H9 (cell line): Measurements from ENCODE around the gene AMBRA1. TPM values are rescaled to one million over a fixed set of nuclear protein-coding genes. Genes with fewer than 3 reads are reported as not detected.

ENCODE experiments used
- DNase-seq: peaks from one replicate; pipeline ENCODE4 v3.0.0-alpha.2; 2017
- H2AFZ ChIP-seq: one replicate; pipeline ENCODE4 v1.6.1; 2013; ENCODE audit warnings: mild to moderate bottlenecking, low read length, control low read depth, moderate library complexity
- H2AK5ac ChIP-seq: 2 replicates; pipeline ENCODE4 v1.6.1; 2013; ENCODE audit warnings: low read length, control low read depth, mixed read lengths; ENCODE audit not compliant: insufficient read length
- H2BK120ac ChIP-seq: one replicate; pipeline ENCODE4 v1.6.1; 2013; ENCODE audit warnings: low read depth, mild to moderate bottlenecking, low read length, control low read depth, inconsistent platforms; ENCODE audit not compliant: poor library complexity, severe bottlenecking
- H2BK12ac ChIP-seq: 2 replicates; pipeline ENCODE4 v1.6.1; 2013; ENCODE audit warnings: low read length, control low read depth, mixed read lengths, low read depth; ENCODE audit not compliant: insufficient read length
- H2BK15ac ChIP-seq: 2 replicates; pipeline ENCODE4 v1.6.1; 2013; ENCODE audit warnings: low read depth, low read length, control low read depth
- H2BK20ac ChIP-seq: one replicate; pipeline ENCODE4 v1.6.1; 2013; ENCODE audit warnings: low read depth, mild to moderate bottlenecking, low read length, control low read depth, inconsistent platforms; ENCODE audit not compliant: poor library complexity, severe bottlenecking
- H2BK5ac ChIP-seq: 2 replicates; pipeline ENCODE4 v1.6.1; 2013; ENCODE audit warnings: low read length, control low read depth, mixed read lengths; ENCODE audit not compliant: insufficient read length
- H3K14ac ChIP-seq: 2 replicates; pipeline ENCODE4 v1.6.1; 2013; ENCODE audit warnings: low read length, control low read depth; ENCODE audit not compliant: insufficient read depth
- H3K18ac ChIP-seq: 2 replicates; pipeline ENCODE4 v1.6.1; 2013; ENCODE audit warnings: low read depth, mild to moderate bottlenecking, mixed read lengths, low read length, control low read depth; ENCODE audit not compliant: insufficient read length
- H3K23ac ChIP-seq: 2 replicates; pipeline ENCODE4 v1.6.1; 2013; ENCODE audit warnings: low read length, control low read depth, mixed read lengths, low read depth; ENCODE audit not compliant: insufficient read length
- H3K23me2 ChIP-seq: 2 replicates; pipeline ENCODE4 v1.6.1; 2013; ENCODE audit warnings: low read depth, mild to moderate bottlenecking, mixed read lengths, low read length, control low read depth; ENCODE audit not compliant: insufficient read length, poor library complexity, severe bottlenecking
- H3K27ac ChIP-seq: 2 replicates; pipeline ENCODE4 v1.5.1; 2013; ENCODE audit warnings: low read length, control low read depth, mixed read lengths, low read depth; ENCODE audit not compliant: insufficient read length
- H3K27me3 ChIP-seq: 2 replicates; pipeline ENCODE4 v1.6.1; 2013; ENCODE audit warnings: low read length, control low read depth, inconsistent platforms; ENCODE audit not compliant: insufficient read depth
- H3K4ac ChIP-seq: 2 replicates; pipeline ENCODE4 v1.6.1; 2013; ENCODE audit warnings: low read depth, mild to moderate bottlenecking, control low read depth, inconsistent platforms, low read length, moderate library complexity
- H3K4me1 ChIP-seq: 2 replicates; pipeline ENCODE4 v1.6.1; 2013; ENCODE audit warnings: low read length, control low read depth, inconsistent platforms; ENCODE audit not compliant: insufficient read depth
- H3K4me2 ChIP-seq: 2 replicates; pipeline ENCODE4 v1.6.1; 2013; ENCODE audit warnings: low read length, control low read depth, mixed read lengths; ENCODE audit not compliant: insufficient read length, insufficient read depth
- H3K56ac ChIP-seq: 2 replicates; pipeline ENCODE4 v1.6.1; 2013; ENCODE audit warnings: low read depth, mild to moderate bottlenecking, mixed read lengths, low read length, control low read depth; ENCODE audit not compliant: insufficient read length
- H3K79me1 ChIP-seq: 2 replicates; pipeline ENCODE4 v1.6.1; 2013; ENCODE audit warnings: low read depth, mild to moderate bottlenecking, moderate library complexity, low read length, control low read depth, inconsistent platforms; ENCODE audit not compliant: insufficient read depth, poor library complexity, severe bottlenecking
- H3K79me2 ChIP-seq: 2 replicates; pipeline ENCODE4 v1.6.1; 2013; ENCODE audit warnings: low read length, control low read depth, inconsistent platforms; ENCODE audit not compliant: insufficient read depth
- H3K9ac ChIP-seq: 2 replicates; pipeline ENCODE4 v1.6.1; 2013; ENCODE audit warnings: low read length, control low read depth, mixed read lengths; ENCODE audit not compliant: insufficient read length; ENCODE audit errors: extremely low read depth
- H3K9me3 ChIP-seq: one replicate; pipeline ENCODE4 v1.6.1; 2013; ENCODE audit warnings: low read depth, low read length, inconsistent platforms; ENCODE audit not compliant: control insufficient read depth
- H3T11ph ChIP-seq: one replicate; pipeline ENCODE4 v1.6.1; 2013; ENCODE audit warnings: mild to moderate bottlenecking, low read length, control low read depth, inconsistent platforms
- H4K20me1 ChIP-seq: one replicate; pipeline ENCODE4 v1.6.1; 2013; ENCODE audit not compliant: control insufficient read depth, insufficient read length, insufficient read depth
- H4K5ac ChIP-seq: 2 replicates; pipeline ENCODE4 v1.6.1; 2013; ENCODE audit warnings: low read depth, mild to moderate bottlenecking, mixed read lengths, low read length, control low read depth; ENCODE audit not compliant: insufficient read length
- H4K8ac ChIP-seq: replicated peaks from 2 replicates; pipeline ENCODE4 v1.6.1; 2013; ENCODE audit warnings: low read length, control low read depth, mixed read lengths, low read depth; ENCODE audit not compliant: insufficient read length
- H4K91ac ChIP-seq: 2 replicates; pipeline ENCODE4 v1.6.1; 2013; ENCODE audit warnings: low read depth, mild to moderate bottlenecking, moderate library complexity, mixed read lengths, low read length, control low read depth; ENCODE audit not compliant: insufficient read length
- H3K27ac Mint-ChIP-seq, 3 experiments: 2 replicates in 2 of 3; 3 replicates in 1 of 3; pipeline ENCODE4 v1.8.0; 2020 to 2021; ENCODE audit warnings: mixed read lengths in 3 of 3, mild to moderate bottlenecking in 1 of 3, moderate library complexity in 1 of 3
- H3K27me3 Mint-ChIP-seq: 2 replicates; pipeline ENCODE4 v1.8.0; 2021; ENCODE audit warnings: low read depth, mild to moderate bottlenecking, moderate library complexity, mixed read lengths
- H3K36me3 Mint-ChIP-seq, 3 experiments: 2 replicates in 2 of 3; 3 replicates in 1 of 3; pipeline ENCODE4 v1.8.0; 2020 to 2021; ENCODE audit warnings: low read depth in 3 of 3, mixed read lengths in 3 of 3; ENCODE audit not compliant: insufficient read depth in 1 of 3
- H3K4me1 Mint-ChIP-seq, 2 experiments: 2 replicates each; pipeline ENCODE4 v1.8.0; 2020; ENCODE audit warnings: mixed read lengths in 2 of 2
- H3K4me3 Mint-ChIP-seq, 2 experiments: 2 replicates in 1 of 2; 3 replicates in 1 of 2; pipeline ENCODE4 v1.8.0; 2020 to 2021; ENCODE audit warnings: mild to moderate bottlenecking in 2 of 2, mixed read lengths in 2 of 2, moderate library complexity in 1 of 2
- H3K9me3 Mint-ChIP-seq, 2 experiments: 2 replicates in 1 of 2; 3 replicates in 1 of 2; pipeline ENCODE4 v1.8.0; 2020; ENCODE audit warnings: mild to moderate bottlenecking in 2 of 2, mixed read lengths in 2 of 2, moderate library complexity in 1 of 2
- WGBS: extraction: QIAGEN DNeasy Blood & Tissue Kit; methylation state at CpG from one replicate; pipeline ENCODE4 v1.1.7; 2013; ENCODE audit warnings: missing lambda C conversion rate, low lambda C conversion rate, mixed read lengths; ENCODE audit not compliant: insufficient read length; ENCODE audit errors: extremely low coverage; 5-methylcytosine and 5-hydroxymethylcytosine counted together
- total RNA-seq: library from RNA; stranded (reverse); gene quantifications from 2 replicates; pipeline ENCODE4 v1.2.1, GENCODE V29; 2021
- TF ChIP-seq, protein P1 (sequence below): fragments of 200-600 bp; sonication (generic); conservative IDR thresholded peaks from 3 replicates; pipeline ENCODE4 v1.8.0; 2021; ENCODE audit warnings: antibody characterized with exemption, mild to moderate bottlenecking

Gene AMBRA1
- total RNA-seq, 1 experiment from 2014 or later = 37.5 TPM

DNA sequence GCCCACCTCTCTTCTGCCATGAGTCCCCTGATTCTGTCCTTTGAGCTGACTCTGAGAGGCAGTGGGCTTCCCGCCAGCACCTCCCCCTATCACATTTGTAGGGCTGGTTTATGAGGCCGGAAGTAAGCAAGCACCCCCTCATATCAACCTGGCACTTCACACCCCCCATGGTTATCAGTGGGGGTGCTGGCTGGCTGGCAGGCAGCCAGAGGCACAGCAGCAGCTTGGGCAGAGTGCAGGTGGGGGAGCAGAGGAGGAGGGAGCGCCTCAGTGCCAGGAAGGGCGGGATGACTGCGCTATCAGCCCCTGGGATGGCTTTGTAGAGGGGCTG lies 179.4 kb downstream of the AMBRA1 start:
- Histone ChIP-seq H3K14ac (no peak overlapping the region), H3K9me3 (no peaks in the 10 kb centered on the region), H3K9ac (no peak overlapping the region), H3K23ac (no peak overlapping the region), H3K56ac (no peak overlapping the region), H2AK5ac (no peak overlapping the region), H4K5ac (no peak overlapping the region), H3K23me2 (no peaks in the 10 kb centered on the region), H3K4ac (no peak overlapping the region), H4K91ac (no peak overlapping the region), H3K79me2 (no peaks in the 10 kb centered on the region), H3K27me3 (no peaks in the 10 kb centered on the region), H3K4me2 (no peak overlapping the region), H4K8ac (no peak overlapping the region), H2AFZ (no peak overlapping the region), H3K27ac (no peak overlapping the region), H2BK12ac (no peak overlapping the region), H3K79me1 (no peaks in the 10 kb centered on the region), H3K18ac (no peak overlapping the region), H3K4me1 (no peaks in the 10 kb centered on the region), H2BK120ac (no peak overlapping the region), H2BK15ac (no peak overlapping the region), H2BK20ac (no peak overlapping the region), H2BK5ac (no peak overlapping the region), H4K20me1 (no peaks in the 10 kb centered on the region), H3T11ph (no peak overlapping the region)
- Mint-ChIP-seq H3K27ac (peak overlapping the region in 2 of 3 experiments; percentile 65 to 74; a peak in 3 of 7 replicates), H3K36me3 (peaks cover 15 to 42% (median 21%) of the 10 kb centered on the region in 3 experiments), H3K27me3 (no peaks in the 10 kb centered on the region), H3K4me3 (no peak overlapping the region), H3K9me3 (no peaks in the 10 kb centered on the region), H3K4me1 (peaks cover 10 to 38% of the 10 kb centered on the region in 2 experiments)
- TF ChIP-seq, protein P1, sequence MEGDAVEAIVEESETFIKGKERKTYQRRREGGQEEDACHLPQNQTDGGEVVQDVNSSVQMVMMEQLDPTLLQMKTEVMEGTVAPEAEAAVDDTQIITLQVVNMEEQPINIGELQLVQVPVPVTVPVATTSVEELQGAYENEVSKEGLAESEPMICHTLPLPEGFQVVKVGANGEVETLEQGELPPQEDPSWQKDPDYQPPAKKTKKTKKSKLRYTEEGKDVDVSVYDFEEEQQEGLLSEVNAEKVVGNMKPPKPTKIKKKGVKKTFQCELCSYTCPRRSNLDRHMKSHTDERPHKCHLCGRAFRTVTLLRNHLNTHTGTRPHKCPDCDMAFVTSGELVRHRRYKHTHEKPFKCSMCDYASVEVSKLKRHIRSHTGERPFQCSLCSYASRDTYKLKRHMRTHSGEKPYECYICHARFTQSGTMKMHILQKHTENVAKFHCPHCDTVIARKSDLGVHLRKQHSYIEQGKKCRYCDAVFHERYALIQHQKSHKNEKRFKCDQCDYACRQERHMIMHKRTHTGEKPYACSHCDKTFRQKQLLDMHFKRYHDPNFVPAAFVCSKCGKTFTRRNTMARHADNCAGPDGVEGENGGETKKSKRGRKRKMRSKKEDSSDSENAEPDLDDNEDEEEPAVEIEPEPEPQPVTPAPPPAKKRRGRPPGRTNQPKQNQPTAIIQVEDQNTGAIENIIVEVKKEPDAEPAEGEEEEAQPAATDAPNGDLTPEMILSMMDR = no peak
- no peak for DNase-seq
- WGBS = no CpG with 5 or more reads among the region's 5 CpGs
